Esophagus squamous epithelium (tissue), 4 donors: ENCODE data around the gene ATP6V0C.

ENCODE experiments used
- POLR2A ChIP-seq, 4 donors: fragments of 450-650 bp; IDR thresholded peaks; one replicate each; pipeline ENCODE4 v1.6.1; 2017; ENCODE audit warnings: antibody characterized with exemption in 4 of 4, mild to moderate bottlenecking in 4 of 4, moderate library complexity in 3 of 4
- TF ChIP-seq, protein P1 (sequence below), 6 experiments: fragments of 450-650 bp in 4 of 6; fragments of 200-600 bp in 2 of 6; sonication (generic) in 2 of 6; IDR thresholded peaks; one replicate each; pipeline ENCODE4 v1.5.1; 2016 to 2019; ENCODE audit warnings: antibody characterized with exemption in 6 of 6, mild to moderate bottlenecking in 4 of 6, moderate library complexity in 4 of 6

DNA sequence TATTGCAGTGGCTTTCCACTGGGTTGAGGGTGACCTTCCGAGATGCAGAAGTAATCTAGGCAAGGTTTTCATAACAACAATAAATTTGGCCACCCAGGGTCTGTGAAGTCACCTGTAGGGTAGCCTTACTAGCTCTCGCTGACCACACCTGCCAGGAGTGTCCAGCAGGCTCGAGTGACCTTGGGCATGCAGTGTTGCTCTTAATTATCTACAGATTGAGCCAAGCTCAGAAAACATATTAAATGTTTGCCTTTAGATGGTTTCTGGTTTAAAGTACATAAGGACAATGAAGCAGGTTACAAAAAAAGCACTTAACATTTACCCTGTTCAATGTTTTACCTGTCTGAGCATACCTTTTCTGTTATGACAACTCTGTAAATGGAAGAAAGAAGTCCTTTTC is 37.0 kb upstream of the ATP6V0C start:
- TF ChIP-seq, protein P1, sequence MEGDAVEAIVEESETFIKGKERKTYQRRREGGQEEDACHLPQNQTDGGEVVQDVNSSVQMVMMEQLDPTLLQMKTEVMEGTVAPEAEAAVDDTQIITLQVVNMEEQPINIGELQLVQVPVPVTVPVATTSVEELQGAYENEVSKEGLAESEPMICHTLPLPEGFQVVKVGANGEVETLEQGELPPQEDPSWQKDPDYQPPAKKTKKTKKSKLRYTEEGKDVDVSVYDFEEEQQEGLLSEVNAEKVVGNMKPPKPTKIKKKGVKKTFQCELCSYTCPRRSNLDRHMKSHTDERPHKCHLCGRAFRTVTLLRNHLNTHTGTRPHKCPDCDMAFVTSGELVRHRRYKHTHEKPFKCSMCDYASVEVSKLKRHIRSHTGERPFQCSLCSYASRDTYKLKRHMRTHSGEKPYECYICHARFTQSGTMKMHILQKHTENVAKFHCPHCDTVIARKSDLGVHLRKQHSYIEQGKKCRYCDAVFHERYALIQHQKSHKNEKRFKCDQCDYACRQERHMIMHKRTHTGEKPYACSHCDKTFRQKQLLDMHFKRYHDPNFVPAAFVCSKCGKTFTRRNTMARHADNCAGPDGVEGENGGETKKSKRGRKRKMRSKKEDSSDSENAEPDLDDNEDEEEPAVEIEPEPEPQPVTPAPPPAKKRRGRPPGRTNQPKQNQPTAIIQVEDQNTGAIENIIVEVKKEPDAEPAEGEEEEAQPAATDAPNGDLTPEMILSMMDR (IDR thresholded peaks at IDR 0.05), result no peak
- no peak for TF ChIP-seq POLR2A (IDR thresholded peaks at IDR 0.05)
